CD4-positive, alpha-beta T cell treated with Interleukin-4 for 4 hours (primary cell): ENCODE measurements around the gene NUP54.

Experiments
- DNase-seq: peaks from one replicate; pipeline ENCODE4 v3.0.0-alpha.2; 2020

The NUP54 gene

DNA sequence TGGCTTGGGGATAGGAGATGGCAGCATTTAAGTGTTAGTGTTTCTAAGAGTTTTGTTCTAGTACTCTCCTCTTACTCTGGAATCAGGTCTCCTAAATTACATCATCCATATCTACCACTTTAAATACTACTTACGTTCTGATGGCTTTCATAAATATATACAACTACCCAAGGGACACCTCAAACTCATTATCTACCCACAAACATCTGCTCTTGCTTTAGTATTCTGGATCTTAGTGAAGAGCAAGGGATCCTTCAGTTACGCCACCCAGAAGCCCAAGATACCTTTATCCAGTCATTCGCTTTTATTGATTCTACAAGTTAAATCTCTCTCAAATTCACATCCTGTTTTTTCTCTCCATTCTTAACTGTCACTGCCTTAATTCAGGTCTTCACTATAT, 7.0 kb downstream of the NUP54 start:
- DNase-seq: no peak

DNA sequence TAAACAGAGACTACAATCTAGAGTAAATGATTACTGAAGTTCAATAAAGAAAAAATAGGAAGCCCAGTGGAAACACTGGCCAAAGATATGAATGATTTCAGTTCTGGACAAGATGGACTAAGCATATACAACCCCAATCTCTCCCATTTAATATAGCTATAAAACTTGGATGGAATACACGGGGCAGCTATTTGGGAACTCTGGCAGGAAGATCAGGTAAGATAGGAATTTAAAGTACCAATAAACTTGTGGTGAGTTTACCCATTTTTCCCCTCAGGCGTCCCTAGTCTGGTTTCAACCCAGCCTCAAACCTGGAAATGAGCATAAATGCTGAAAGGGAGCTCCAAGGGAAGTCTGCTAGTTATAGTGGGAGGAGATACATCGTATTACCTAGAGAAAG, 20.4 kb downstream of the NUP54 start:
- DNase-seq: no peak

DNA sequence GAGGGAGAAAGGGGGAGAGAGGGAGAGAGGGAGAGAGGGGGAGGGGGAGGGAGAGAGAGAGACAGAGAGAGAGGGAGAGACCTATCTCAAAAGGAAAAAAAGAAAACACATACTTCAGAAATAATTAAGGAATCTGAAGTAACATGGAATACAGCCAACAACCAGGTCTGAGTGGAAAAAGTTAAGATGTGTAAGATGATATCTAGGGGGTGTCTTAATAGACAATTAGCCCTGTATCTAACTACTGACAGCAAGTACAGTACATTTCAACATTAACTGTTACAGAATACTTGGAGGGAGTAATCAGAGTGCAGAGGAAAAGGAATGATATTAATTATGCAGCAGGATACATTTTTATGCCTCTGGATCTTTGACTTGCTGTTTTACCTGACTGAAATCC, 22.4 kb downstream of the NUP54 start:
- DNase-seq: no peak

DNA sequence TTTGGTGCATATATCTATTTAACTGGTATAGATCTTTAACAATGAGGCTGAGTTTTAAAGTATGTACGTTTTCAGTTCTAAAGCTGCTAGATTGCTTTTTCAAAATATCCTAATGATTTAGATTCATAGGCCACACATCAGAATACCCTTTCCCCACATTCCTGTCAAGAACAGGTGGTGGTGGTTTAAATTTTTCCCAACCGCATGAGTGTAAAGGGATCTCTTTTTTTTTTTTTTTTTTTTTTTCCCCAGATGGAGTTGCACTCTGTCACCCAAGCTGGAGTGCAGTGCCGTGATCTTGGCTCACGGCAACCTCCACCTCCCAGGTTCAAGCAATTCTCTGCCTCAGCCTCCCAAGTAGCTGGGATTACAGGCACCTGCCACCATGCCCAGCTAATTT, 28.0 kb downstream of the NUP54 start:
- no peak for DNase-seq

DNA sequence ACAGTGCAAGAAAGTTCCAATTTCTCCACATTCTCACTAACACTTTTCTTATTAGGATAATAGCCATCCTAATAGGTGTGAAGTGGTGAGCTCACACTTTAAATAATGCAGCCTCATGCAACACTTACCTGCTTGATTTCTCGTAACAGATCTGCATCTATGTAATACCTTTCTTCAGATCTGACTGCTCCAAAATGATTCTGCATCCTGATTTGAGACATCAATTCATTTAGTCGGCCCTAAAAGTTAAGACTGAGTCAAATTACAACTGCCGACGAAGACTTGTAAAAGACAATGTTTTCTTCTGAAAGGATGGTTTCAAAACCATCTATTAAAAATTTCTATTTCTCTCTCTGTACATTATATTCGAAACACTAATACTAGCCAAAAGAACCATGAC, 30.7 kb downstream of the NUP54 start:
- no peak for DNase-seq

DNA sequence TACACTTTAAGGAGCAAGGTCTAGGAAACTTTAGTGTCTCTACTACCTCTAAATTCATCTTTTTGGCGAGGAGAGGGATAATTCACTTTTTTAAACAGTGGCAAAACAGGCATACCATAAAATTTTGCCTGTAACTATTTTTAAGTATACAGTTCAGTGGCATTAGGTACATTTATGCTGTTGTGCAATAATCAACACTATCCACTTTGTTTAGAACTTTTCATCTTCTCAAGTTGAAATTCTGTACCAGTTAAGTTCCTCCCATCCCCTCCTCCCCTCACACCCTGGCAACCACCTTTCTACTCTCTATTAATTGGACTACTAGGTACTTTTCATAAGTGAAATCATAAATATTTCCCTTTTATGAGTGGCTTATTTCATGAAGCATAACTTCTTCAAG, 31.4 kb downstream of the NUP54 start:
- no peak for DNase-seq

DNA sequence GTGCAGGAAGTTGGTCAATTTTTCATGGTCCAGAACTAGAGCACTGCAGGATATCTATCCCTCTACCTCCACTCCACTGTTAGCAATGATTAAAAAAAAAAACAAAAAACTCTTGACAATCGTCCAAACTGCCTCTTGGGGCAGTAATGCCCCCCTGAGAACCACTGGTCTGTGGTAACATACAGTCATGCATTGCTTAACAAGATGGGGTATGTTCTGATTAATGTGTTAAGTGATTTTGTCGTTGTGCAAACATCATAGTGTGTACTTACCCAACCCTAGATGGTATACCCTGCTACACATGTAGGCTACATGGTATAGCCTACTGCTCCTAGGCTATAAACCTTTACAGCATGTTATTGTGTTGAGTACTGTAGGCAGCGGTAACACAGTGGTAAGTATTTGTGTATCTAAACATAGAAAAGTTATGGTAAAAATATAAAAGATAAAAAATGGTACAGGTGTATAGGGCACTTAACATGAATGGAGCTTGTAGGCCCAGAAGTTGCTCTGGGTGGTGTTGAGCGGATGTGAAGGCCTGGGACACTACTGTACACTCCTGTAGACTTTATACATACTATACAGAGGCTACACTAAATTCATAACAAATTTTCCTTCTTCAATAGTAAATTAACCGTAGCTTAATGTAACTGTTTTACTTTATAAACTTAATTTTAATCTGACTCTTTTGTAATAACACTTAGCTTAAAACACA, 39.6 kb downstream of the NUP54 start:
- no peak for DNase-seq

DNA sequence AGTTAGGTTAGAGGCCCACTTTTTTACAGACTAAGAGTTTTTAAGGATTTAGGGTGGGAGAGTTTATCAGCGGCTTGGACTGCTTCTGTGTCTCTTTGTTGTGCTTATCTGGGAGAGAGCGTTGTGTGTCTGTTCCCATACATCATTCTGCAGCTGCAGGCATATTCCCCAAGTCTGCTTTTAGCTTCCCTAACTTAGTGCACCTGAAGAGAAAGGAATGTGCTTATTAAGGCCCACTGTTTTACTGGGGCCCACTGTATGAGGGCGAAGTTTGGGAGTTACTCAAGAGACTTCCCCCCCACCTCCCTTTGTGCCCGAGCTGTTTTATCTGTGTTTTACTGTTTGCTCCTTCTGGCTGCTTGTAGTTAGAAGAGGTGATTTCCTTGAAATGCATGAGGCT, 41.8 kb downstream of the NUP54 start:
- DNase-seq: no peak

DNA sequence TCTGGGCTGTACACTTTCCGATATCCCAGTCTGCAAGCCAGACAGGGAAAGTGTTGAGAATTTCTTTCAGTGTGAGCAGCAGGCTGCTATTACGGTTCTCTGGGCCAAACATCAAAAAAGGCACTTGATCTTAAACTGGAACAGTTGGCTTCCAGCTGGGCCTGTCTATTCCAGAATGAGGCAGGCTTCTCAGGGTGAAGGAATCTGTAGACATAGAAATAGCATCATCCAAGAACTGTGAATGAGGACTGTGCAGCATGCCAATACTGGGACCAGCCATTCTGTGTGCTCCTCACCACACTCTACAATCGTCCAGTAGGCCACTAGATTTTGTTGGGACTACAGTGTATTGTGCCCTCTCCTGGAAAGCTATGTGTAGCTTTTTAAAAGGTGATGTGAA, 42.5 kb downstream of the NUP54 start:
- no peak for DNase-seq

DNA sequence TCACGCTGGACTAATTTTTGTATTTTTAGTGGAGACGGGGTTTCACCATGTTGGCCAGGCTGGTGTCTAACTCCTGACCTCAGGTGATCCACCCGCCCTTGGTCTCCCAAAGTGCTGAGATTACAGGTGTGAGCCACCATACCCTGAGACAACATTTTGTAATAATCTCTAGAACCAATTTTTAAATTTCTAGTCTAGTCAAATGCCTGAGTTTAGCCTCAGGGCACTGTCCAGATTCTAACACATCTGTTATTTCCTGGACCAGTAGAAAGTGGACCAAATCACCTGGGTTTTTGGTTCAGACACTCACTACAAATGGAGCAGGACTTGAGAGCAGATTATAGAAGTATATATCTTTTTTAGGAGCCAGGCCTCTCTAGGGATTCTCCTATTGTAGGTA, 52.1 kb downstream of the NUP54 start:
- no peak for DNase-seq

DNA sequence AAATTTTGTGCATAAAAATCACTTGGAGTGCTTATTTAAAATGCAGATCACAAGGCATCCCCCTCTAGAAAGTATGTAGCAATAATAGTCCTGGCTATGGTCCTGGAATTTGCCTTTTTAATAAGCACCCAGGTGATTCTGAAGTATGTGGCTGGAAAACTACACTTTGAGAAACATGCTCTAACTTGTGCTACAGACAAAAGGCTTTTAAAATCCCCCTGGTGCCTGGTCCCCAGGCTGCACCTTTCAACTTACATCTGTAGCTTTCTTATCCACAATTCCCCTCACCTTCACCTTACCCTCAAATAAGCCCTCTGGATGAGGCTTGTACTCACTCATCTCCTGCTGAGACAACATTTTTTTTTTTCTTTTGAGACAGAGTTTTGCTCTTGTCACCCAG, 52.6 kb downstream of the NUP54 start:
- DNase-seq: no peak

DNA sequence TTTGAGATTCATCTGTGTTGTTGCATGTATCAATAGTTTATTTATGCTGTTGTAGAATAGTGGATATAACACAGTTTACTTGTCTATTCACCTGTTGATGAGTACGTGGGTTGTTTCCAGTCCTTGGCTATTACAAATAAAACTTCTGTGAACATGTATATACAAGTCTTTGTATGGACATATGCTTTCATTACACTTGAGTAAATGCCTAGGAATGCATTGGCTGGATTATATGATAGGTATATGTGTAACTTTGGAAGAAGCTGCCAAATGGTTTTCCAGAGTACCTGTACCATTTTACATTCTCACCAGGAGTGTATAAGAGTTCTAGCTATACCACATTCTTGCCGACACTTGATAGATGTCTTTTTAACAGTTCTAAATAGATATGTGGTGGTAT, 57.1 kb downstream of the NUP54 start:
- no peak for DNase-seq

DNA sequence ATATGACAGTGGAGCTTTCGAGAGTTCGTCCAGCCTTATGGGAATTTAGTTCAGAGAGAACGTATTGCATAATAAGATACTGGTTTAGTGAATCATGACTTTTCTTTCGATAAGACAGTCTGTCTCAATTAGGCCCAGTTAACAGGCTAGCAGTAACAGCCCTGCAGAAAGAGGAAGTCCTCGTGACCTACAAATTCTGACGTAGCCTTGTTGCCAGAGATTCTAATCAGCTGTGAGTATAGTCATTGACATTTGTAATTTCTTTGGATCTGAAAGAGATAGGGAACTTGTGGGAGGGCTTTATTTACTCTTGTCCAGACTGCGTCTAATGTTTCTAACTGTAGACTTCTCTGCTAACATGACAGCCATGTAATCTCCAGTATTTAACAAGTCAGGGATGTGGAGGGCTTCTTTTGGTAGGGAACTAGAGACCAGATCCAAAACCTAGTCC, 57.9 kb downstream of the NUP54 start:
- peak; percentile 31 for DNase-seq

DNA sequence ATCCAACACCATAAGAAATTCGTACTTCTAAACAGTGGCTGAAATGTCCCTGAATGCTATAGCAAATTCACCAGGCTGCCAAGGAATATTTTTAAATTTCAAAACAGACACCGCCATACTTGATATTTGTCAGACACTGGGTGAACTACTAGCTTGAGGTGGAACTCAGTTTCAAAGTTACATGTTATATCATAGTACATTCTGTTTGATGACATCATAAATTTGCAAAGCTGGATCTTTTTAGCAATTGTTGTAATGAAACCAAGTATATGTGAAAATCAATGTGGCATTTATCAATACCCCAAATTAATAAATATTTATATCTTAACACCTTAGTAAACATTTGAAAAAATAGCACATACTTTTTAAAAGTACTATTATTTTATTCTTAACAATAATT, 59.5 kb downstream of the NUP54 start:
- no peak for DNase-seq

DNA sequence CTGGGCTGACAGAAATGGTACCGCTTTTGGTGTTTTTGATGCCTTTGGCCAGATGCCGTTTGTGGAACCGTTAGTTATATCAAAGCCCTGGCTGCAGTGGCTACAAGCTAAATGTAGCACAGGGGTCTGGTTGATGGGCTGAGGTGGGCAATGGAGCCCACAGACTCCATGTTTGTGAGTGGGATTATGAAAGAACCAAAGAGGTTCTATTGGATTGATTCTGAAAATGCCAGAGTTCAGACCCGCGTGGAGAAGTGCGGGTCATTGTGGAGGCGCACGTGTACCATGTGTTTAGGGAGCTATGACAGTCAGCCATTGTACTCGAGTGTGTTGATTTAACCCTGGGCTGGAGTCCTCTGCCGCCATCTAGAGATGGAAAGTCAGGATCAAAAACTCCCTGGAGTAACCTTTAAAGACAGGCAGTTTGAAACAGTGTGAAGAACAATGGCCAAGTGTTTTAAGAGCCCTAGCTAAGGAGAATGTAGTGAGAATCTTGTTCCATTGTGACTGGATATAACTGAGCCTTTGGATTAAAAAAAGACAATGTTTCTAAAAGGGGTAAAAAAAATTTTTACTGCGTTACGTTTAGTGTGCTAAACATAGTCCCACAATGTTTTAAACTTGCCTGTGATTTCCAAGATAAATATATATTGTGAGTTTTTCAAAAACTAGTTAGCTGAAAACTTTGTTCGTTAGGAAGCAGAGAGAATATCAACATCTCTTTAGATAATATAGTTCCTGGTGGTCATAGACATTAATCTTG, 61.0 kb downstream of the NUP54 start:
- DNase-seq: no peak

DNA sequence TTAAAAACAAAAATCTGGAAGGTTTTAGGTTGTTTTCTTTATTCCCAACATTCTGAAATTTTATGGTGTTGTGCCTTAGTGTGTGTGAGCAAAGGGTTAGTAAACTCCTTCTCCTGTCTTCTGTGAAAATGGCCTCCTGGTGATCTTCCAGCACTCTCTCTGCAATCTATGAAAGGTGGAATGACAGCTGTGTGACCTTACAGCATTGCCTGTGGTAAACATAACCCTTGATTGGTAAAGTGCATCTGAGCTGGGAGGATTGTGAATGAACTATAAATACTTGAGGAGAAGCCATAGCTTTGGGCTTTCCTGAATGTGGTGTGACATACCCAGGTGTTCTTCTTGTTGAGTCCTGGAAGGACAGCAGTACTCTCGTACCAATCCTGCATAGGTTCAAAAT, 63.7 kb downstream of the NUP54 start:
- DNase-seq: no peak

DNA sequence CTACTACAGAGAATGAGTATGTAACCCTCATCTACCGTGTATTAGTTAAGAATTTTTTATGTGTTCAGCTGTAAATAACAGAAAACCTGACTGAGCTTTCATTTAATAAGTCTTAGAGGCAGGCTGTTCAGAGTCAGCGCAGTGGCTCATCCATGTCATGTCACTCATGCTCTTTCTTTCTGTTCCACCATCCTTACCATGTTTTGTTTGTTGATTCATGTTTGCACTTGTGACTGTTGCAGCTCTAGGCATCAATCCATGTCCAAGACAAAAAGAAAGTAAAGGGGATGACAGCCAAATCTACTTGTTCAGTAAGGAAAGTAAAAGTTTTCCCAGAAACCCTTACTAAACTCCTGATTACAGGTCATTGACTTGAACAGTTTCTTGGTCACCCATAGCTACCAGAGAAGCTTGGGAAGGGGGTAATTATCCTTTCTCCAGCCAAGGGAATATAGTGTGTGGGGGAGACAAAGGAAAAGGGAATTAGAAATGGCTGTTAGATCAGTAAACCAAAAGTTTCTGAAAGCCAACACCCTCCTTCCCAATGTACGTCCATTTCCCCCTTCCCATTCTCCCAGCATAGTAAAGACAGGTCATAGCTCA, 64.7 kb downstream of the NUP54 start:
- DNase-seq: no peak

DNA sequence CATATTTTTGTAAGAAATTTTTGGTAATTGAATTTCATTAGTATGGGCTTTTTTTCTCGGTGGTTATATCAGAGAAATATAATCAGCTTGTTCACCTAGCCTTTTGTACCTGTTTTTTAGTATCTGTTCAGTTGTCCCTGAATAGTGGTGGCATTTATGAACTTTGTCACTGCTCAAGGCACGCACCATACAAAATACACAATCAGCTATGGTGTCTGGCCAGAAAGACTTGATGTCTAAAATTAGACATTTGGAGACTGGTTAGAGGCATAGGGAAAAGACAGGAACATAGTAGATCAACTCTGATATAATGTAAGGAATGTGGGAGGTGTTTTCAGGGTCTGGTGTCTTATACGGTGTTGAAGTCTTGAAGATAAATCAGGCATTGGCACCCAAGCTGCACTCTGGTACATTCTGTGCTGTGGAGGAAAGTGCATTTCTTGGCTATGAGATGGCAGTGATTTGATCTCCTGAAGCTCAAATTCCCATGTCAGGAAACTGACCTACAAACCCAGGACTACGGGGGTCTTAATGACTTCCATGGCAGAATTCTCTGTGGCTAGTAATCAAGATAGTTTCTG, 70.1 kb downstream of the NUP54 start:
- no peak for DNase-seq

DNA sequence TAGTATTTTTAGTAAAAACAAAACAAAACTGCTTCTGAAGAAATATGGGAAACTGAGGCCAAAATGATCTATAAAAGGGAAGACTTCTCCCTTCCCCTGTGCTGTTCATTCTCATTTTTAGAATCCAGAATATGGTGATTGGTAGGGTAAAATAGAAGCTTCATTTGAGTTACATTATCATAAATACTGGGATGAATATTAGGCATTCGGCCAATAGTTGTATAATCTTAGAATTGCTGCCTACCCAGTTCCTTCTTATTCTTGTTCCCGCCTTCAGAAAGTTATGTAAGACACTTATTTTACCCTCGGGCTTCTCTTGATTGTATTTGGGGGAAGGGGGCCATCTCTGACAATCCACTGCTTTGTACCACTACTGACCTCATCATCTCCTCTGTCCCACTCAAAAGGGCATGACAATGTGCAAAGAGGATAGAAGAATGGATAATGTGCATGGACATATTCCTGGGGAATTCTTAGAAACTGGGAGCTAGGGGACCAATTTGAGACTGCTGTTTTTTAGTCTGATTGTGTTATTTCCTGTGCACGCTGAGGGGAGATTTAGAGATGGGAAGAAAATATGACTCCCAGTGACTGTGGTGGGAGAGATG, 73.1 kb downstream of the NUP54 start:
- DNase-seq: no peak

DNA sequence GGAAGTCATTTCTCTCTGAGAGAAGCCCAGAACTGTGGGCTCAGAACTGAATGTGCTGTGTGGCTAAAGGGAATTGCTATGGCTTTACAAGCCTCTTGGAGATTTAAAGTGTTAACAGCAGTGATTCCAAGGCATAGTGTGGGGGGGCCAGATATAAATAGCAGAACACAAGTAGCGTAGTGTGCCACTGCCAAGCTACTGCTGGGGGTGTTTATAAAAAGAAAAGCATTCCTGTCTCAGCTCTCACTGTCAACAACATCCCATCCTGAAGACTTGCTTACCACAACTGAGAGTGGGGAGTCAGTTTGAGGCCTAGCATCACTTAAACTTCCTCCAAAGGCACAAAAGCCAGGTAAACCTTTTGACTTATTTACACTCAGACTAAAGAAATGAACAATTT, 73.7 kb downstream of the NUP54 start, which contains the start of gene ART3:
Gene ART3, plus strand, starts transcription at position 242 of the 400 bp plus-strand sequence. CDS start 1,181 bp downstream, outside the sequence.
- DNase-seq: no peak

DNA sequence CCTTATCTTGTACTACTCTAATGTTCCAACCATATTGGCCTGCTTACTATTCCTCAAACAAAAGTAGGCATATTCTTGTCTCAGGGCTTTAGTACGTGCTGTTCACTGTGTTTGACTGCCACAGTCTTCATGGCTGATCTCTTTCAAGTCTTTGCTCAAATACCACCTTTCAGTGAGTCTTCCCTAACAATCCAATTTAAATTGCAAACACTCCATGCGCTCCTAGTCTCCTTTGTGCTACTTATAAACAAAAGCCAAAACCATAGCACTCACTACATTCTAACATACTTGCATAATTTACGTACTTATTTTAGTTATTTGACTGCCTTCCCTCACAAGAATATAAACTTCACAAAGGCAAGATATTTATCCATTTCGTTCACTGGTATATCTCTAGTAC, 75.4 kb downstream of the NUP54 start:
- DNase-seq: no peak

DNA sequence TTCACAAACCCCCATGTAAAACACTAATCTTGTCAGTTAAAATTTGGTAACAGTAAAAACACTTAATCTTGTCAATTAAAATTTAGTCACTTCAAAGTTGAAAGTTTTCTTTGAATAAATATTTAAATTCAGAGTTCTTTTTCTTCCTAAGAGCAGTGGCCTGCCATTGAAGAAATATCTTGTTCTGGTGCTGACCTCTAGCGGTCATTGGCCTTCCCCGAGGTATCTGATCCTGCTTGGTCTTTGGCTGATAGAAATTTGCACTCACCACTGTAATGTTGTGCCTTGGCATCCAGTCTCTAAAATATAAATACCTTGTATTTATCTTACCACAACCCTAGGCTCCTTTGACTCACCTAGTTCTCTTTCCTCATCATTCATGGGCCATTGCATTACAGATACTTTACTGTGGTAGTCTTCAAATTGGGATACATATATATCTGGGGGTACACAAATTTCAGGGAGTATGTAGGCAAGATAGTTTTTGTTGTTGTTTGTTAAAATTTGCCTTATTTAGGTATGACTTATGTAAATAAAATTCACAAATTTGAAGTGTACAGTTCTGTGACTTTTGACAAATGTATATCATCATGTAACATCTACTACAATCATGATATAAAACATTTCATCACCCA, 80.4 kb downstream of the NUP54 start:
- DNase-seq: peak; percentile 68

DNA sequence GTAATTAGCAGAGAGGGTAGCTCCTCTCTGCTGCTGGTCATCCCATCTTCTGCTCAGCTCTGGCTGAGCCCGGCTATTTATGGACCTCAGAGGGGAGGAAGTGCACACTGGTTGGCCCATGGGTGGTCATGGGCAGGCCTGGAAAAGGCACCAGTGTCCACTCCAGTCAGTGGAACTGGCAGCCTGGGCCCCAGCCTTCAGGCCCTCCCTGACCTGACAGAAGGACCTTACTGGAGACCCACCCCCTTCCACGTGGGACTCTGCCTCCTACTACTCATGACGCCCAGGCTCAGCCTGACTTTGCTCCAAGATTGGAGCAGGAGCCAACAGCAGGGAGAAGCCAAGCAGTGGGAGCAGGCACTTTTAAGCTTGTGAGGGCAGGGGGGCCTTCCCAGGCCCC, 81.7 kb downstream of the NUP54 start:
- DNase-seq: no peak
